Iris pigment epithelial cell (primary cell): Measurements from ENCODE around the gene GCA.

Experiments
- DNase-seq: peaks from one replicate; pipeline ENCODE4 v3.0.0-alpha.2; 2011; ENCODE audit warnings: low read depth

GCA gene, protein sequence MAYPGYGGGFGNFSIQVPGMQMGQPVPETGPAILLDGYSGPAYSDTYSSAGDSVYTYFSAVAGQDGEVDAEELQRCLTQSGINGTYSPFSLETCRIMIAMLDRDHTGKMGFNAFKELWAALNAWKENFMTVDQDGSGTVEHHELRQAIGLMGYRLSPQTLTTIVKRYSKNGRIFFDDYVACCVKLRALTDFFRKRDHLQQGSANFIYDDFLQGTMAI

DNA sequence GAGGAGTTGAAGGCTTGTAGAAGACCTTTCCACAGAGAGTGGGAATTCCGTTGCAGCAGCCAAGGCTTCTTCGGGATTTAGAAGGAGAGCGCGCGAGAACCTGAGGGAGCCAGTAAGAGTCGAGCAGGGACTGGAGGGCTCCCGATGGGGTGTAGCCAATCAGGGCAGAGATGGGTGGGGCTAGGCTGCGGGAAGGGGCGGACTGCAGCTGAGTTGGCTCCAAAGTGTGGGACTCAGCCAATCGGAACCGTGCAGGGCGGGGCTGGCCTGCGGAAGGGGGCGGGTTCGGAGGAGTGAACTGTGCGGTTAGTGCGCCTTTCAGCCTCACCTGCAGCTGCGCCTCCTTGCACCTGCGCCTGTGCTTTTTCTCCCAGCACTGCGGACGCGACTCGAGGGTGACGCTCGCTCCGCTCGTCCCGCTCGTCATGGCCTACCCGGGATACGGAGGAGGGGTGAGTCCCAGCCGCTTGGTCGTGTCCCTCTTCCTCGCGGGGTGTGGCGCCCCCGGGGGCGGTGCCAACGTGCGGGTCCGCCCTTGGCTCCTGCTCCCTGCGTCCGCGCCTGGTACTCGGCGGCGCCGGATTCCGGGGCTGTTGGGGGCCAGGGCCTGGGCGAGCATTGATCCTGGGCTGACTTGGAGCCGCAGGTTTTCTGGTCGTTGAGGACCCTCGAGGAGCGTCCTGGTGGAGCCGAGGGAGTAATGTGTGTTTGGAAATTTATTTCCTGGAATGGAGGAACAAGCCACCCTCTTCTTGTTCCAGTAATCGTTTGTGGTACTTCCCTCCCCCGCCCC, at the start of gene GCA:
GCA (plus strand) TSS at position 309 of the 793 bp plus-strand sequence; CDS start at position 426, 117 bp downstream.
- peak; percentile 92 for DNase-seq

DNA sequence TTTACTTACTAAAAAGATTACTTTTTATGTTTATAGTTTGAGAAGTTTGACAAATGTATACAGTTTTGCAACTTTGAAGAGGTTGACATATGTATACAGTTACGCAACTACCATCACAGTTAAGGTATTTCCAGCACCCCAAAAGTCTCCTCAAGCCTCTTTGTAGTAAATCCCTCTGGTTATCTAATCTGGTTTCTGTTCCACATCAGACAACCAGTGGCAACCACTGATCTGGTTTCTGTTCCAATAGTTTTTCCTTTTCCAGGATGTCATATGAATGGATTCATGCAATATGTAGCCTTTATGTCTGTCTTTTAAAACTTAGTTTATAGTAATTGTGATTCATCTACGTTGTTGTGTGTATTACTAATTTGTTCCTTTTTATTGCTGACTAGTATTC, 48.9 kb upstream of the GCA start:
- peak; percentile 27 for DNase-seq

DNA sequence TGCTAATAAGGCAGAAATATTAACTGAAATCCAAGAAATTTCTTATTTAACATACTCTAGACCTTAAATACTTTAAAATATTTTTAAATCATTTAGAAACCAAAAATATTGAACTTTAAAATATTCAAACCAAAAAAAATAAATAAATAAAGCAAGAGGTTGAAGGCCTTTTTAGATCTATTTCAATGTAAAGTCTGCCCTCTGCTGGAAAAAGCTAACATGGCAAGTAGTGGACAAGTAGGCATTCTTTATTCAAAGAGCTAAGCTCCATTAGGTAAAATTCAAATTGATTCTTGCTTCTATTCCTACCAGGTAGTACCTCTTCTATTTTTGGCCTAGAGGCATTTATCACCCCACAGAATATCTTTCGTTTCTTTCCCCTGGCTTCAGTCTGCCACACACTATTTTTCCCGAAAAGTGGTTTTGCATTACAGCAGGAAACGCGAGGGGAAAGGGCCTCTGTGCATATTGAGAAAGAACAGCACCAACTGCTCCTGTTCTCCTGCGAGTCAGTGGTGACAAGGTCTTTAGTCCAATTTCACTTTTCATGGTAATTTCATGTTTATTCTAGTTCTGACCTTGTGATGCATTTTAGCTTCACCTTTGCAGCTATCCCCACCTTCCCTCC, 45.9 kb upstream of the GCA start:
- peak; percentile 76 for DNase-seq

DNA sequence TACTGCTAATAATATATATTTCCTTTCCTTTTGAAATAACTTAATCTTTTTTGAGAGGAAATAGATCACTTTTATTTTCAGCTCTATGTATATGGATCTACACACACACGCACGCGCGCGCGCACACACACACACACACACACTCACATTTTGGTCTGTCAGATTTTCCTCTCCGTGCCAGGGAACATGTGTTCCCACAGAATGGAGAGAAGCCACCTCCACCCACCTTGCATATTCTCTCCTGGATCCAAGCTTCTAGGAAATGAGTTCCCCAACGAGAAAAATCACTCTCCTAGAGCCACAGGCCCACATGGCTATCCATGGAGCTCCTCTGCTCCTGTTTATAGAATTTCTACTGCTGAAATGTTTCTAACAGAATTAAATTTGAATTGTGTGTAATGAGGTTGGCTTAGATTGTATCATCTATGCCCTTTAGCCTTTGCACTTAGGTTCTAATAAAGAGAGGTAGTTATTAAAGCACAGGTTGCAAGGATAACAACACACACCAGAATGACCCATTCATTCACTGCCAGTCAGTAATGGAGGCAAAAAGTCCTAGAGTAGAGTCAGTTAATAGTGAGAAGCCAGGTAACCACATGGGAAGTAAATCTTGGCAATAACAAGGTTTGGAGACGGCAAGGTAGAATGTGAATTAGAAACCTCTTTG, 45.1 kb upstream of the GCA start:
- DNase-seq: no peak

DNA sequence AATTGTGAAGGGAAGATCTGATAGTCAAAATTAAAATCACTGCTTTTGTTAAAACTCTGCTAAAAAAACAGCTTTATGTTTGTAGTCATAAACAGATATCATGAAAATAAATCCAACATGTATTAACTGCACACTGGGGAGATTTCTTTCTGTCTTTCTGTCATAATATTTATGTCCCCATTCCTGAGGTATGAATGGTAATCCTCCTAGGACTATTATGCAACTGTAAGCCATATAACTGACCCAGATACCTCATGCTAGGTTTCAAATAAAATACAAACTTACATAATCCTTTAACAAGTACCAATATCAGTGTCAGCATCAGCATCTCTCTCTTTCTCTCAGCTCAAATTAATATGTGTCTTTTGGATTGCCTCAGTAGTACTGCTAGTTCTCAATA, 43.7 kb upstream of the GCA start:
- DNase-seq: peak; percentile 76

DNA sequence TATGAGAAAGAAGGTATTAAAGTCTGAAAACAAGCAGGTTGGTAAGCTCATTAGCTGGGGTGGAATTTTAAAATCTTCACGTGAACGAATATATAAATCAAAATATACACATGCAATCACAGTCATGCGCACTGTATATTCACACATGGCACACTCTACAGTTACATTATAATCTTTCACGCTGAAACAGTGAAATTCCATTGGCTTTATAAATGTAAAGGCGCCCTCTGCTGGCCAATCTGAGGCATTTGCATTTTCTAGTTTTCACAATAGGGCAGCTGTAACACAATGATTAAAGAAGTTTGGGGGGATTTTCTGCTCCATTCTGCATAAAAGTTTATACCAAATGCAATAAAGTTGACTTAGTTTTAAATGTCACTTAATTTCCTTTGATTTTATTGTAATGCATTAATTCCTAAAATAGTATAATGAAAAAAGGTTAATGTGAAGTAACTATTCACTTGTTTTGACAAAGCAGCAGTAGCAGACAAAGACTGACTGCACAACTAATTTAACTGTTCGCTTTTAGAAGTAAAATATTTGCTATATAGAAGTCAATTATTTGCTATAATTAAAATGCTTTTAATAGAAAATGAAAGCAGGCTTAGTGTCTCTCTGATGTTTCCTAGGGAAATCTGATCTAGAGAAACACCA, 42.7 kb upstream of the GCA start:
- peak; percentile 76 for DNase-seq

DNA sequence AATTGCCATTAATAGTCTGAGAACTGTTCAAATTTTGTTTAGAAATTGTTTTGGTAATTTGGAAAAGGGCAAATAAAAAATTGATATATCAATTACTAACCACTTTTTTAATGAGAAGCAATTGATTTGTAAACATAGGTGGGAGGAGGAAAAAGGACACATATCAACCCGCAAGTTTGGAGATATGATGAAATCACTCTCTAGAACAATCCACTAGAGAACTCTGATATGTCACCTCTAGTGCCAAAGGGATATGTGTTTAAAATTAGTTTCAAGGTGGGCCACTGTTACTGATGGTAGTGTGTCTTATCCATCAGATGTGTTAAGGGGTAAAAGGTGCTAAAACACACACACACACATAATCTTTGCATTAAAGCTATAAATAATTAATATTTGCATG, 42.1 kb upstream of the GCA start:
- no peak for DNase-seq

DNA sequence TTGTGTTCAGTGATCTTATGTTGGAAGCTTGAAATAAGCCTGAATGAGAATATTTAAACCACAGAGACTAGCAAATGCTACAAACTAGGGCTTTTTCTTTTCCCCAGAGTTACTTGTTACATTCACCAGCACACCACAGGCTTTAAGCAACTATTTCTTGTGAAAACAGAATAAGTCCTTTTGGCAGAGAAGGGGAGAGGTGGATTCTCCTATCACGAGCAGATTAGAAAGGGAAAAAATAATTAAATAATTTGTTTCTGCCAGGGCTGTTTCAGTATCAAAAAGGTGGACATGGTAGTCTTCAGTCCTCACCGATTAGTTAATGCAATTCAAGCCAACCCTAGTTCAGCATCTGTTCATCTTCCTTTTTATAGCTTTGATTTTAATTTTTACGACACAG, 38.0 kb upstream of the GCA start:
- no peak for DNase-seq

DNA sequence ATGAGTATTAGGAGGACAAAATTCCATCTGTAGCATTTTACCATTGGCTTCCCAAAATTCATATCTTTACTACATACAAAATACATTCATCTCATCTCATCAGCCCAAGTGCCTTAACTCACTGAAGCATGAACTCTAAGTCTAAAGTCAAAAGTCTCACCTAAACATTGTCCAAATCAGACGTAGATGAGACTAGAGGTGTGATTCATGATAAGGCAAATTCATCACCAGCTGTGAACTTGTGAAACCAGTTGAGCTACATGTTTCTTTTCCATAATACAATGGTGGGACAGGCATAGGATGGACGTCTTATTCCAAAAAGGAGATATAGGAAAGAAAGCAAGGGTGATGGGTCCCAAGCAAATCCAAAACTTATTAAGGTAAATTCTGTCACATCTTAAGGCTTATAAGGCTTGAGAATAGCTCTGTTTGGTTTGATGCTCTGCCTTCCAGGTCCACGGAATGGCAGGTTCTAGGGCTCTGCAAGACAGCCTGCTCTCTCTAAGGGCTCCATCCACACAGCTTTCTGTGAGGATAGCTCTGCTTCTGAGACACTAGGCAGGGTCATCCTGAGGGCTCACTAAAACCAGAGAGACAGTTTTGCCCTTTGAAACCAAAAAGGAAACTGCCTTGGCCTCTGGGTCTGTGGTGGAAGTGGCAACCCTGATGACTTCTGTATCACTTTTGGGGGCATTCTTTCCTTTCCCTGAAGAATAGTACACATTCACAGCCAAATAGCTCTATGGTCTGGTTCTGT, 35.0 kb upstream of the GCA start:
- DNase-seq: no peak

DNA sequence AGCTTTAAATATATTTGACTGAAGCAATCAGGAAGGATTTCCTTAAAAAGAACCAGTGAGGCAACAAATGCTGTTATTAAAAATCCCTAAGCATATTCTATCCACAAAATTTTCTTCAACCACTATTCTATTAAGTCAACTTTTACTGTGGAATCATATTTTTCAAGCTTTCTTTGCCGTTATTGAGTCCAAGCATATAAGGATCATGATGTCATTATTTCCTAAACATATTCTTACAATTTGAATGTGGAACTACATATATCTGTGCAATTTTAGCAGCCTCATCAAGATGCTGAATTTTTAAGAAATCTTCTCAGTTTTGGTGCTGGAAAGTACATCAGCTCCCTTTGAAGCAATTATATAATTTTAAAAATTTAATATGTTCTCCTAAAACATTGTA, 31.1 kb upstream of the GCA start:
- DNase-seq: no peak

DNA sequence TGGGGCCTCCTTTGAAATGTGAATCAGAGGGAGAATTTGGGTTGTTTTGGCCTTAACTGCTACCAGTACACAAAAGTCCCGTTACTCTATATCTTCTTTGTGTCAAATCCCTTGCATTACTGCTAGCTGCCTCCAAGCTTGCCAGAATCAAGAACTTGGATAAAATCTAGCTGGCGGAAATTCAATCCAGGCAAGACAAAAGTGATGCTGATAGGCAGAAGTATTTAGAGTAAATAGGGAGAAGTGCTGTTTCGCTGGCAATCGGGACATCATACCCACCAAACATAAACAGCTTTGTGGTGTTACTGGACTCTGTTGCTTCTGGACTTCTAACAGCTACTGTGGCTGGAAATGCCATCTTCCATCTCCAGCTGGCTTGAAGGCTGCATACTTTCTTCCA, 28.0 kb upstream of the GCA start:
- no peak for DNase-seq

DNA sequence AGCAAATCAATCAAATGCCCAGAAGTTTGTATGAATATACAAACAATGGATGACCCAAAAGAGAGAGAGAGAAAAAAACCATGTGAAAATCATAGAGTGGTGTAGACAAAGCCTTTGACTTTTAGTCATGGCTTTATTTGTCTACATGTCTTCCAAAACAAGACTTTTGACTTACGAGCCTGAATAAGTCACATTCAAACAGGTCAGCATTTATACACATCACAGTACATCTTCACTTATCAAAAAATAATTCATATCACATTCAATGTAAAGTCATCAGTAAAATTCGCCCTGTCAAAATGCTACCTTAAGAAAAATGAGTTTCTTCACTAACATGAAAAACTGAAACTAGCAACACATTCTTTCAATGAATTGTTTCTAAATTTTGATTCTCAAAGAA, 27.3 kb upstream of the GCA start:
- no peak for DNase-seq

DNA sequence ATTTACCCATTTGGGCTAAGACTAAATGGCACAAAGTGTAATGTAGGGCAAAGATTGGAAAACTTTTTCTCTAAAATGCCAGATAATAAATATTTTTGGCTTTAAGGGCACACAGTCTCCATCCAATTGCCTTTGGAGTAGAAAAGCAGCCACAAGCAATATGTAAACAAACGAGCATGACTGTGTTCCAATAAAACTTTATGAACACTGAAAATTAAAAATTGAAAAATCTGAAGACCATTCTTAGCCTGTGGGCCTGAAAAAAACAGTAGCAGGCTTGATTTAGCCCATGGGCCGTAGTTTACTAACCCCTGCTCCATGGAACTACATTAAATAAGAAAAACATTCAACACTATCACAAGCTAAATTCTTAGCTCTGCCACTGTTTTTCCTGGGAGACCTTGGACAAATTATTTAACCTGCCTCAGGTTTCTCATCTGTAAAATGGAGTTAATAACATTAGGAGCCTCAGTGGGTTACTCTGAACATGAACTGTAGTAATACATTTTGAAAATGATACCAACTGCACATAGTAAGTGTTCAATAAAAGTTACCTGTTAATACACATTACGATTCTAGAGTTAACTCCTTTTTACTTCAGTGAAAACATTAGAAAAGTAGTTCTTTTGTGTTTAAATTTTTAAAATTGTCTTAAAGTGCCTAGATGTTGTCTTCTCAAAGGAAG, 26.7 kb upstream of the GCA start:
- DNase-seq: no peak

DNA sequence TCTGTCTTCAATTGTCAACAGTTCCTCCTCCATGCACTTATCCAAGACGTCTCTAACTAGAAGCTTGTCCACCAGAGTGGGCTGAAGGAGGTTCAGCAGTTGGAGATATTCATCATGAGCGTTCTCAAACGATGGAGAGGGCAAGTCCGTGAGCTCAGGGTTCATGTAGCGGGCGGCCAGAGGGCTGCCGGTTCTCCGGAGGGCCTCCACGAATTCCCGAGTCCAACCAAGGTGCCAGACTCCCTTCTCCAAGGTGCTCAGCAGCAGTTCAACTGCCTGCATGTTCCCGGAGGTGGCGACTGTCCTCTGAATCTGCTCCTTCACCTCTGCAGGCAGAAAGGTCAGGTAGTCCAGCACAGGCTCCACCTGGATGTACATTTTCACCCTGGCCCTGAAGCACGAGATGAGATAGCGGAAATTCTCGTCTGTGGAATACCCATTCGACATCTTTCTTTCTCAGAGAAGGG, 26.0 kb upstream of the GCA start:
- DNase-seq: no peak

DNA sequence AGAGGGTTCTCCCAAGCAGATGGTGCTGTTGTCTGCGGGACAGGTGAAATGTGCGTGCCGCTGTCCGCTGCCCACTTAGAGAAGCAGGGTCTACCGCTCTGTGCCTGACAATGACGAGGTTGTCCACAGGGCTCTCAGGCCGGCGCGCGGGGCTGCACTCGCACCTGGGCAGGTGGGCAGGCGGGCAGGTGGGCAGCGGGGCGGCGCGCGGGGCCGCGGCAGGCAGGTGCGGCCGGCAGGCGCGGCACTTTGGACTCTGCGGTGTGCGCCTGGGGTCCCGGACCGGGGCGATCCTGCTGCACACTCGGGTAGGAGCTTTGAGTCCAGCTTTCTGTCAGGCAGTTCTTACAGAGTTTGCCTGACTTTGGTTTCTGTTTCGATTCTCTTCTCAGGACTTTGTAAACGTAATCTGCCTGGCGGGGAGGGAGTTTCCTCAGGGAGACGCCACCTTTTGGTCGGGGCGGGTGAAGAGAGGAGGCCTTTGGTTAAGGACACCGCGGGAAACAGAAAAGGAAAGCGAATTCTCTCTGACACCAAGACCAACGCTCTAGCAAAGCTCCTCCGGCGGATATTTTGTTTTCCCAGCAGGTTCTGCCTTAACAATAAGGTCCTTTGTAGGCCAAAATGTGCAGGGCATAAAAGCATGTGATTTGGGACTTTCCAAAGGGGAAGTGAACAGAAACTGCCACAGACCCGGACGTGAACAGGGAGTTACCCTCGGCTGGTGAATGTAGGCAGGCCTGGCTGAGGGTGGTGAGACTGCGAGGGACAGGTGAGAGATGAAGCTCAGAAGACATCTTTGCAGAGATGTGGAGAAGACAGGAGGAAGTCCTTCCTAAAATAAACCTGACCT, 25.4 kb upstream of the GCA start, which contains the start of gene IFIH1:
IFIH1 (minus strand) TSS at position 357 of the 853 bp plus-strand sequence. CDS start 377 bp downstream, outside the sequence.
- DNase-seq: peak; percentile 92

DNA sequence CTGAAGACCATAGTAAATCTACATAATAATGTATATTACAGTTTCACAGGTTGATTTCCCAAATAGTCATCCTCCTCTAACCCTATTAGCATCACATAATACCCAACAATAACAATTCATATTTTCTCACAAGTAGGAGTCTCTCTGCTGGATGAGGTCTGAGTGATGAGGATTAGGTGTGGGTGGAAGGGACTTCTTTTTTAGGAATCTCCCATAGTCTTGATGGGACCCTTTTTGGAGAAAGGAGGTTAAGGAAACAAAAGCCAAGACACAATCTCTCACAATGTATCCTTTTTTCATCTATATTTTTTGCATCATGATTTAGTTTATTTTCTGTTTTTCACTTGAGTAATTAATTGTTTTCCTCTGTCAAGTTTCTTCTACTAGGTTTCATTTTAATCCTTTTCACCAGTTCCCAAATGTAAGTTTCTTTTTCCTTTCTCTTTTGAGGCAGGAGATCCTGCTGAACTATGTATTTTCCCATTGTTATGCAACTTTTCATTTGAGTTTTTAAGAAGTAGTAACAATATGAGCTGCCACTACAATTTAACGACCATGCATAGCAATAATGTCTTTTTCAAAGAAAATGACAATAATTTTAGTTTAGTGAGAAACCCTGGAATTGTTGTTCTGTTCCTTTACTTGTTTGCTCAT, 22.9 kb upstream of the GCA start:
- DNase-seq: no peak

DNA sequence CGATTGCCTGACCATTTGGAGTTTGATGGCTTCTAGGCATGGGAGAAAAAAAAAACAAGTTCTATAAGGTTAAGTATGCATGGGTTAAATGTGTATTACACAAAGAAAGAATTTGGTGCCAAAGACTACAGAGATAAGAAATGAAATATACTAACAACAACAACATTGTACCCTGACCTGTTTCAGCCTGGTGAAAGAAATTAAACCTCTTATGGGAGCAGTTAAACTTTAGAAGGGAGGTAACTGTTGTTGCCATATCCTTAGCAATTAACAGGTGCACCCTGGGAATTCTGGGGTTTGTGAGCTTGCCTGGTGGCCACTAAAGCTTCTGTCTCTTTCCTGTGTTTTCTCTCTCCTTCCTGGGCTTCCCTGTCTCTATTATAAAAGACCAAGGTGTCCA, 19.0 kb upstream of the GCA start:
- DNase-seq: no peak

DNA sequence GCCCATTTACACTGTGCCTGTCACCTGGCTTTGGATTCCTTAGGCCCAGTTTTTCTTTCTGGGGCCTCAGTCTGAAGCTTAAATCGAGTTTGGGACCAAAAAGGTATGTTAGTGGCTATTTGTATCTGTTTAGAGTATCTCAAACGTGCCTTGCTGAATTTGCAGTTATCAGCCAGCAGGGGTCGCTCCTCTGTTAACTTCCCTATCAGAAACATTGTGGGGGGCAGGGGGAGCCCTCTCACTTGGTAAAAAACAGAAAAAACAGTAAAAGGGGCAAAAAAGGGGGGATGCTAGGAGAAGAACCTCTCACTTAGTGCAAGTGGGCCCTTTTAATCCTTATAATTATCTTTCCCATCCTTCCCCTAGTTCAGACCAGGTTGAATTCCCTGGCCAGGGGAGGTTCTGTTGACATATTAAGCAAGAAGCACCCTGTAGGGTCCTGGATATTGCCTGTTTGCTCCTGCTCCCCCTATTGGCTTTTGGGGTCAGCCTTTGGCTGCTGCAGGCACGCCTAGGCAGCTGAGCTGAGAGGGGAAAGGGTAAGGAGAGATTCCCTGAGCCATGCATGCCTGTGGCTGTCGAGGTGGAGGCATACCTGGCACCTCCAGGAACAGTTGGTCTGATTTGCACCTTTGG, 16.7 kb upstream of the GCA start:
- DNase-seq: no peak

DNA sequence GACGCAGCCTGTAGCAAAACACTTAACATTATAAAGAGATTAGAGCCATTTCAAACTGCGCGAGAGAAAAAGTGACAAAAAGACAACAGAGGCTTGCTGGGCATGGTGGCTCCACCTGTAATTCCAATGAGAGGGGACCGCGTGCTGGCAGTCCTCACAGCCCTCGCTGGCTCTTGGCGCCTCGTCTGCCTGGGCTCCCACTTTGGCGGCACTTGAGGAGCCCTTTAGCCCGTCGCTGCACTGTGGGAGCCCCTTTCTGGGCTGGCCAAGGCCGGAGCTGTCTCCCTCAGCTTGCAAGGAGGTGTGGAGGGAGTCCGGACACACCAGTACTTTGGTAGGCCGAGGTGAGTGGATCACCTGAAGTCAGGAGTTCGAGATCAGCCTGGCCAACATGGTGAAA, 16.1 kb upstream of the GCA start:
- DNase-seq: no peak
